HG03095 (cell line): ENCODE data around the gene CYCS.
A peak's percentile ranks its signal among the peaks of the same experiment; 100 is the strongest.
"Not testable (repeated sequence)": the region's sequence is repeated elsewhere in the genome, so short reads cannot be mapped to it uniquely, and the experiment has no call there.

Source experiments
- ATAC-seq: cut with Tn5 transposase; IDR thresholded peaks from one replicate; pipeline ENCODE4 v1.9.1; 2021; ENCODE audit warnings: moderate library complexity; ENCODE audit not compliant: unreplicated experiment

CYCS gene

DNA sequence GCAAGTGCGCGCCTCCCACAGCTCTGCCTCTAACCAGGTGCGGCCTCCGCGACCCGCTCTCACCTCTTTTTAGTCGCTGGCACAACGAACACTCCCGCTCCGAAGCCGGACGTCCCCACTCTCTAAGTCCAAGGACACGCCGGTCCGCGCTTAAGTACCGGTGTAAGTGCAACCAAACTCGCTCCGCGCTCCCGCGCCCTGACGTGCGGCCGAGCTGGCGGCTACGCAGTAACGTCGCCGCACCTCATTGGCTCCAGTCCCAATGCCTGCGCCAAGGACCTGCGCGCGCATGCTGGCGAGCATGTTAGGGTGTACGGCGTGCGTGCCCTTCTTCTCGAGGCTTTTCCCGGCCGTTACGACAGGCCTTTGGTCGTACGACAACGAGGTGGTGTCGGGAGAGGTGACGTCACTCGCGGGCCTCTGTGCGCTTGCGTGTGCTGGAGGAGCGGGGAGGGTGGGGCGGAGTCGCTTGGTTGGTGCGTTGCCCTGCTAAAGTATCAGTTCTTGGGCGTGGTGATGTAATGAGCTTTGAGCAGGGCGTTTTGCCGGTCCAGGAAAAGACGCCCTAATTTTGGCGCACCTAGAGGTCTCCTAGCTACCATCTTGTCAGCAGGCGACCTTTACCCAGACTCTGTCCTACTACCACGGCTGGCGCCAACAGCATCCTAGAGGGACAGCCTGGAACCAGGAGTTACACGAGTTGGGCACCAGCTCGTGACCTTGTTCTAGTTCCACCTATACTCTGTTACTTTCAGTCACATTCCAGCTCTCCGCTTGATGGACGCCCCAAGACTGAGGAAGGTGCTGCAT, at the start of gene CYCS:
CYCS (minus strand) TSS at position 124 of the 810 bp plus-strand sequence. CDS start 1,141 bp downstream, outside the sequence.
- ATAC-seq = peak; percentile 95

DNA sequence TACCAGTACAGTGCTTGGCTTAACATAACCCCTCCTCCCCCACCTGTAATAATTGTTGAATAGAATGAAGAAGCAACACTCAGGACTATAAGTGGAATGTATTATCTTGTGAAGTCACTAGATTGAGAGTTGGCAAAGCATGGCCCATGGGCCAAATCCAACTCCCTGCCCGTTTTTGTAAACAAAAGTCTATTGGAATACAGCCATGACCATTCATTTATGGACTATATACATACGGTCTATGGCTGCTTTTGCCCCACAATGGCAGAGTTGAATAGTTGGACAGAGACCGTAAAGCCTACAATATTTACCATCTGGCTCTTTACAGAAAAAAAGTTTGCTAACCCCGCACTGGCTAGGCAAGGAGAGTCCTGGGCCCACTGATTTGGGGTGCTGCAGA, 48.1 kb upstream of the CYCS start:
- ATAC-seq = no peak

DNA sequence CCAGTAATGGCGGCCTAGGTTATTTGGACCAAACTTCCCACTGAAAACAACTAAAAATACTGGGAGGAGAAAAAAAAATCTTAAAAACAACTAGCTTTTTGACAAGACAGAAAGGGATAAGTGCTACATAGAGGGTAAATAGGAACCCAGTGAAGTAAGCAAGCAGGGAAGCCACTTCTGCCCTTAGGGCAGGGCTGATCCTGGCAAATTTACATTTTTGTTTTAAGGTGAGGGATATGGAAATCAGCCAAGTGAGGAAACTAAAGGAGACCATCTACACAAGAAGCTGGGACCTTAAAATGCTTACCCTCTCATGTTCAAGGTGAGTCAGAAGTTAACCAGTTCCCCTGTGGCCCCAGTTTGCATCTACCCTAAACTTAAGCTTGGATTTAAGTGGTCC, 46.5 kb upstream of the CYCS start:
- ATAC-seq = no peak

DNA sequence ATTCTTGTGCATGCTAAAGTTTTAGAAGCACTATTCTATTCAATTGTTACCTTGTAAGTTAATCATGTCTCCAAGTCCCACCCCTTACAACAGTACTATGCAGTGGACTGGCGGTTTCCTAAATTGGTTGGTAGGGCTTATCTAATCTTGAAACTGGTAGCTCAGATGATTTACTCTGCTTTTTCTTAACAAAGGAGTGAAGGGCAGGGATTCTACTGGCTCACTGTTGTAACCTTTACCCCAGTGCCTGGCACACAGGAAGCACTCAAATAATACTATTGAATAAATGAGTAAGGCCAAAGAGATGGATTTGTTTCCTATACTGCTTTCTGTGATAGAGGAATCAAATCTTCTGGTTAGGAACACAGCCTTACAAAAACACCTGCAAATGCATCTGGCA, 46.0 kb upstream of the CYCS start:
- ATAC-seq = no peak

DNA sequence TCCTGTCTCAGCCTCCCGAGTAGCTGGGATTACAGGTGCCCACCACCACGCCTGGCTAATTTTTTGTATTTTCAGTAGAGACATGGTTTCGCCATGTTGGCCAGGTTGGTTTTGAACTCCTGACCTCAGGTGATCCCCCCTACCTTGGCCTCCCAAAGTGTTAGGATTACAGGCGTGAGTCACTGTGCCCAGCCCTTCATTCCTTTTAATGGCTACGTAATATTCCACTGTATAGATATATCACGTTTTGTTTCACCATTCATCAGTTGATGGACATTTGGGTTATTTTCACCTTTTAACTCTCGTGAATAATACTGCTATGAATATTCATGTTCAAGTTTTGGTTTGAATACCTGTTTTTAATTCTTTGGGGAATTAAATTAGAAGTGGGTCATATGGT, 44.6 kb upstream of the CYCS start:
- ATAC-seq = no peak

DNA sequence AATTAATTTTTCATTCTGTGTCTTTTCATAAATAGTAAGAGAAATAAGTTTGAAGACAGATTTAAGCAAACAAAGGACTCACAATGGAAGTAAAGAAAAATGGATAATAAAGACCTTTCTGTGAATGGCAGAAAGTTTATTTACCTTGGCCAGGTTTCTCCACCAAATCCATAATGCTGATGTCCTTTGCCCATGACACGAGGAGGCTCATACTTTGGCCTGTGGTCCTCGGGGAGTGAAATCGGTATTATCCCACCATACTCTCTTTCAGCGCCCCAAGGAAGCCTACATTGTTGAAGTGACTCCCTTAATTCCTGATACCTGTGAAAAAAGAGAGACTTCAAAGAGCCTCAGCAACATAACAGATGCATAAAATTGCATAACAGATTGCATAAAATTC, 43.1 kb upstream of the CYCS start:
- ATAC-seq = no peak

DNA sequence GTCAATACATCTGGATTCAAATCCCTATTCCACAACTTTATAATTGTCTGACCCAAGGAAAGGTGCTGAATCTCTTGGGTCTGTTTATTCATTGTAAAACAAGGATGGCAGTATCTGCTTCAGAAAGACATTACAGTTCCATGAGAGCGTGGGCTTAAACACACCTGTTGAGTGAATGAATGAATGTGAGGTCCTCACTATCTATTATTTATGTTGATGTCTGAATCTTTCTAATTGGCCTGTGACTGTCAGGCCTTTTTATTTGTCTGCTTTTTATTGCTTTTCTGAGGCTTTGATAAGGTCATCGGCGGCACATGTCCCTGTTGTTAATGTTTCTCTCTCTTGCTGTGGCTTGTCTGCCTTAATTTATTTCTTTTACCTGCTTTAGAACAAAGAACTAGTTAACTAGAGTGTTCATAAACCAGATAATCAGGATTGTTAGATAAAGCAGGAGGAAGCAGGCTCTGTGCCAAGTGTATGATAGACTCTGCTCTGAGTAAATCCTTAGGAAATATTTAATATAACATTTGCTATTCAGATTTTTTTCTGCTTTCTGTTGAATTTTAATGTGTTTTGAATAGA, 42.3 kb upstream of the CYCS start:
- no peak for ATAC-seq

DNA sequence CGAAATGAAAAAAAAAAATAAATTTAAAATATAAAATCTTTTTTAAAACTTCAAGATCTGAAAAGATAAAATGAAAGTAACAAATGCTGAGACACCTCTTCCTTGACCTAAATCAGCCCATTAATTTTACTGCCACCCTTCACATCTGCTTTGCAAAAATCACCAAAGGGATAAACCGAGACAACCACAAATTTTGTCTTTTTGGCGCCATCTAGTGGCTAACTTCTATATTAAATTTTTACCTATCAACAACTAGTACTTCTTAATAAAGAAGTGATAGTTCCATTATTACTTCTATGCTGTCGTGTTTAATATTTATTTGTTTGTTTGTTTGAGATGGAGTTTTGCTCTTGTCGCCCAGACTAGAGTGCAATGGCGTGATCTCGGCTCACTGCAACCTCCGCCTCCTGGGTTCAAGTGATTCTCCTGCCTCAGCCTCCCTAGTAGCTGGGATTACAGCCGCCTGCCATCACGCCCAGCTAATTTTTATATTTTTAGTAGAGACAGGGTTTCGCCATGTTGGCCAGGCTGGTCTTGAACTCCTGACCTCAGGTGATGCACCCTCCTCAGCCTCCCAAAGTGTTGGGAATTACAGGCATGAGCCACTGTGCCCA, 35.0 kb upstream of the CYCS start:
- not testable (repeated sequence) for ATAC-seq

DNA sequence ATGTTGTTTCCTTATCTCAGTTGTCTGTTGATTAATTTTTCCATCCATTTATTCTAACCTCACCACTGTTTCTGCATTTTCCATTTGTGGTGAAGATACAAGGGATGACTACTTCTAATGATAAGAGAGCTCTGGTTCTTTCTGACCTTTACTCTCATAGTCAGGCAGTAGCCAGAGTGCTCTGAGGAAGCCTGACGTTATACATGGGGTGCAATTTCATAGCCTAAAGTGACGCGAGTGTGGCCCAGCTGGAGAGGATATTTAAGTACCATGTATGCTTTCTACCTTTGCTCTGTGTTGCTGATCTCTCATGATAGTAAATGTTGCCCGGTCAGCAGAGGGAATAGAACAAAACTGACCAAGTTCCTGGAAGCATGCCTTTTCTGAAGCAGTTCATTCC, 33.9 kb upstream of the CYCS start:
- ATAC-seq = no peak

DNA sequence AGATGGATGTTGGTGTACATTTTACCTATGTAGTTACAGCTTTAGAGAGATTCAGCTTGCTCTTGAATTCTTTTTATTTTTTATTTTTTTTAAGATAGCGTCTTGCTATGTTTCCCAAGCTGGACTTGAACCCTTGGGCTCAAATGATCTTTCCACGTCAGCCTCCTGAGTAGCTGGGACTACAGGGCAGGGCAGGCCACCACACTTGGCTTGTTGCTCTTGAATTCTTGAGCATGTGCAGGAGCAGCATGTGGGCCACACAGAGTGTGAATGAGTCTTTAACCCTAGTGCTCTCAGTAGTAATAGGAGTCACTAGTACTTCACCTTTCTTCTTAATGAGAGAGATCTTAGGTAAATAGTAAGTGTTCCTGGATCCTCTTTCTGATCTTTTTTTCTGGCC, 26.7 kb upstream of the CYCS start:
- ATAC-seq = no peak

DNA sequence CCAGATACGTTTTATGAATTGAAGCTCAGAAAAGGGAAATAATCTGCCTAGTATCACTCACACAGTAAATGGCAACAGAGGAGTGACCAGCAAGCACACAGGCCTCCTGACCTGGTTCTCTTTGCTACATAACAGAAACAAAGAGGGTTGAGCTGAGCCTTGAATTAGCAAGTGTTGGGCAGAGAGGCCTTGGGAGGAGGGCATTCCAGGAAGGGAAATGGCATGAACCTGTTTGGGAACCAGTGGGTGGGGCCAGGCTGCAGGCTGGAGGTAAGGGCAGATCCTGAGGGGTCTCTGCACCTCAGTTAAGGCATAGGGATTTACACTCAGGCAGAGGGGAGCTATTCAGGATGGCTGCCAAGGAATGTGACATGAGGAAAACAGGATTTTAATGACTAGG, 24.8 kb upstream of the CYCS start:
- ATAC-seq = no peak

DNA sequence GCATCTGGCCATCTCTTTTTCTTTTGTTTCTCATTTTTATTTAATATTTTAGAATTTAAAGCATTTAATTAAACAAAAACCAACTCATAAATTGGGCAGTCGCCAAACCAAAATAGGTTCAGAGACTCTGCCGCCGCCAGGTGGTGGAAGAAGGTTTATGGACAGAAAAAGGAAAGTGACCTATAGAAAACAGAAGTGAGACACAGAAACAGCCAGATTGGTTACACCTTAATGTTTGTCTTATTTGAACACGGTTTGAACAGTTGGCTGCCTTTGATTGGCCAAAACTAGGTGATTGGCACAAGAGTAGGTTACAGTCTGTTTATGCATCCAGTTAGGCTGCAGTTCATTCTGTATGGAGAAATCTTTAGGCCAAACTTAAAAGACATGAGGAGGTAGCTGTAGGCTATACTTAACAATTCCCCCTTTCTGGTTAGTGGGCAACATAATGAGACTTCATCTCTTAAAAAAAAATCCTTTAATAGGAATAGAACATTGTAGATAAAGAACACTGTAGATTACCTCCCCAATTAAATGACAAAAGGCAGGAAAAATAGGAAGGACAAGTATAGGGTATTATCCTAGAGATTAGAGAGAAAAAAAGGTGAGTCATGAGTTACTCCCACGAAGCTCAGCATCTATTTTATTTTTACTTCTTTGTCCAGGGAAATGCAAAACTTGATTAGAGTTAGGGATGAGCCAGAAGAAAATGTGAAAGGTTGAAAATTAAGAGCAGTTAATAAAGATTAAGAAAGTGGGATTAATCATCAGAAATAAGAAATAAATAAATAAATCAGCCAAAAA, 23.9 kb upstream of the CYCS start:
- ATAC-seq = no peak

DNA sequence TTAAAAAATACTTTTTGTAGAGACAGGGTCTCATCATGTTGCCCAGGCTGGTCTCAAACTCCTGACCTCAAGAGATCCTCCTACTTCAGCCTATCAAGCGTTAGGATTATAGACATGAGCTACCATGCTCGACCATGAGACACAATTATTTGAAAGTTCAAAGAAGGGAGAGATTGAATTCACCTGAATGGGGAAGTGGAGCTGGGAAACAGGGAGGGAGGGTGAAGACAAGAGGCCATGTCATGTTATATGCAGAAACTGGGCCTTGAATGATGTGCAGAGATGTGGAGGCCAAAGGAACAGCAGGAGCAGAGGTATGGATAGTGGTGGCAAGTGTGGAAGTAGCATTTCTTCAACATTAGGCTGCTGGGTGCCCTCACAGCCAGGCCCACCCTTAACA, 18.7 kb upstream of the CYCS start:
- no peak for ATAC-seq

DNA sequence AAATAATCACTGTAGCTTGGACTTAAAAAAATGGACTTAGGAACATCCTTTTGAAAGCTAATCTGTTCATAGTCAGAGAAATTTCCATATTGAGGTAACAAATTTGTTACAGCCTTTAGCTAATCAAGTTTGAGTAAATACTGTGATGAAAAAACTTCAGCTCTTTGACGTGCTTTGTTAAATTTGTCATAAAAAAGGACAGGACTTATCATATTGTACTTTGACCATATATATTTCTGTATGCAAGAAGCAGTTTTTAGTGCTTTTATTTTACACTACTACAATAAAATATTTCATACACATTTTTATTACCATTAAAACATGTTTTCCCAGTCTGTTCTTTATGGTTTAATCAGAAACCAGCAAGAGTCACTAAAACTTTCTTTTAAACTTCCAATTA, 14.5 kb upstream of the CYCS start:
- no peak for ATAC-seq

DNA sequence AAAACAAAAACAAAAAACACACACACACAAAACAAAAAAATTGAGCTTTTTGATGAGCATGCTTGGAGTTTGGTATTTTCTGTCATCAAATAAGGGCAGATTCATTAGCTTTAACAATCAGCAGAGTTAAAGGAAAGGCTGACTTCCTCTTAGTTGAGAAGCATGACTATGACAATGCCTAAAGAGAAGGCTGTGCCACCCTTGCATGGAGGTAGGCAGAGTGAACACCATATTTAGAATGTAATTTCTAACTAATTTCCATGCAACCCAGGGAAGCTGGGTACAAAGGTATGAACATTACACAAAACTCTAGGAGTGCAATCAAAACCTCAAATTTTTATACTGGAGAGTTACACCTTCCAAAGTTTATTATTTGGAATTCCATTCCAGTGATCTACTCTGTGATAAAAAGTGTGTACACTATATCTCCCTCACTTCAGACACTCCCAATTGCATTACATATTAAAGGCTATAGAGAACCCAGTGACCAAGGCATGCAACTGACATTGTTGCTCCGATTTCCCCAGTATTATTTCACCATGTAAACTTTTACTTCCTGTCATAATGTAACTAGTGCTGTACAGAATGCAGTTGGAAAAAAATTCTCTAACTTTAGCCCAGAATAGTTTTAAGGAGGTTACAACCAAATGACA, 9.4 kb upstream of the CYCS start:
- ATAC-seq = no peak

DNA sequence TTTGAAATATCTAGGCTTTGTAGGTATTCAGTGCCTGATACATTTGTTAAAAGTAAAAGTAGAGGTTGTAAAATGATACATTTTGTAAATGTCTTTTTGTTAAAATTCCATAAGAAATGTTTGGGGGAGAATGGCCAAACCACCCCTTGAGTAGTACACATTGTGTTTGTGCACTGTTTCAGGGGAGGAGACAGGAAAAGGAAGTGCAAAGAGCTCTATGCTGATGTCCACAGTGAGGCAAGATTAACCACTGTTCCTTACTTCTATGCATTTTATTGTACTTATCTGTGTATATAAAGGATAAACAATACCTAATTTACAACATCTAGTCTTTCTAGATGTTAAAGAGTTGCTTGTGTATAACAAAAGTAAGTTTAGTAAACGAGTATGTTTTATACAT, 7.4 kb upstream of the CYCS start:
- no peak for ATAC-seq

DNA sequence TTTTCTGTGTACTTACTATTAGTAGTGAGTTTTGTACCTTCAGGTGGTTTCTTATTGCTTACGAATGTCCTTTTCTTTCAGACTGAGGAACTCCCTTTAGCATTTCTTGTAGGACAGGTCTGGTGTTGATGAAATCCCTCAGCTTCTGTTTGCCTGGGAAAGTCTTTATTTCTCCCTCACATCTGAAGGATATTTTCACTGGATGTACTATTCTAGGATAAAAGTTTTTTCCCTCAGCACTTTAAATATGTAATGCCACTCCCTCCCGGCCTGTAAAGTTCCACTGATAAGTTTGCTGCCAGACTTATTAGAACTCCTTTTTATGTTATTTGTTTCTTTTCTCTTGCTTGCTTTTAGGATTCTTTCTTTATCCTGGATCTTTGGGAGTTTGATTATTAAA, 1.7 kb upstream of the CYCS start:
- no peak for ATAC-seq

DNA sequence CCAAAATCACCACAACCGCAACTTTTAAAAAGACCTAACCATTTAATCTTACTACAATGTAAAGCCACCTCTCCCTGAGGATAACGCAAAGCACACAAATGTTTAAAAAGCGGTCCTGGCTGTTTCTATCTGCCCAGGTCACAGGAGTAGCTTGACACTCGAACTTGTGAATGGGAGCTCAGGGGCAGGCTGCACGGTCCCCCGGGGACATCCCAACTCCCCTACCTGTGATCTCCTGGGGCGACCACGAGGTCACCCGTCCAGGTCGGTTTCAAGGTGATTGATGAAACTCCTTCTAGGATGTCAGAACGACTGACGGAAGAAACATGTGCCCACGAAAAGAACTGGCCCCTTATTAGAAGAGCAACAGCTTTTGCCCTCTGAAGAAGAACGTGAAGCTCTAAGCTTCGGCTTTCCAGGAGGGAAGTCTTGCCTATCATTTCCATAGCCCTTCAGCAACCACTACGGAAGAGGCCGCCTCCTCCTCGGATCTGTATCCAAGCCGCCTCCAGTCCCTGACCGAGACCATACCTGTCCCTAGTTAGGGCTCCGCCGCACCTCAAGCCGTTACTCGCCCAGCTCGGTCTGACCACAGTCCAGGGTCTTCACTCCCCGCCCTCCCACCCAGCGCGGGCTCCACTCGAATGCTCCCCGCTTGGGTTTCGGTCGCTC, 459 bp downstream of the CYCS start:
- ATAC-seq = peak; percentile 3

DNA sequence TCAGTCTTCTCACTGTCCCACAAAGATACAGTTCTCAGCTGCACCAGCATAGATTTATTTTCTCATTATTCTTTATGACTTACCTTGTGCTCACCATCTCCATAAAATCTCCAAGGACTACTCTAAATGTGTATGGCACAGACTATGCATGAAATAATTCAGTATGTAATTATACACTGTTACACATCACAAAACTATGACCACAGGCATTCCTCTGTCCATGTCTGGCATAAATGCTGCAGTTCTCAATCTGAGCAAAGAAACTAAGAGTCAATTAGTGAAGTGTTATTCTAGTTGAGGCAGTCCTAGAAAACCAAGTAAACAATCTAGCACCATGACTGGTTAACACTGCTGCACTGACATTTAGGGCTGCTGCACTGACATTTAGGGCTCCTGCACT, 2.7 kb downstream of the CYCS start:
- ATAC-seq = no peak

DNA sequence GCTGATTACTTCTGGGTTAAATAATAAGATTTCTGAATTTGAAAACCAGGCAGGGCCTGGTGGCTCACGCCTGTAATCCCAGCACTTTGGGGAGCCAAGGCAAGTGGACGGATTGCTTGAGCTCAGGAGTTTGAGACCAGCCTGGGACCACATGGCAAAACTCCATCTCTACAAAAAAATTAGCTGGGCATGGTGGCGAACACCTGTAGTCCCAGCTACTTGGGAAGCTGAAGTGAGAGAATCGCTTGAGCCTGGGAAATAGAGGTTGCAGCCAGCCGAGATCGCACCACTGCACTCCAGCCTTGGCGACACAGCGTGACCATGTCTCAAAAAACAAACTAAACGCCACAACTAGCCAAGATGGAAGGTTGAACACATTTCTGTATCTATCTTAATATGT, 3.5 kb downstream of the CYCS start:
- ATAC-seq = no peak

DNA sequence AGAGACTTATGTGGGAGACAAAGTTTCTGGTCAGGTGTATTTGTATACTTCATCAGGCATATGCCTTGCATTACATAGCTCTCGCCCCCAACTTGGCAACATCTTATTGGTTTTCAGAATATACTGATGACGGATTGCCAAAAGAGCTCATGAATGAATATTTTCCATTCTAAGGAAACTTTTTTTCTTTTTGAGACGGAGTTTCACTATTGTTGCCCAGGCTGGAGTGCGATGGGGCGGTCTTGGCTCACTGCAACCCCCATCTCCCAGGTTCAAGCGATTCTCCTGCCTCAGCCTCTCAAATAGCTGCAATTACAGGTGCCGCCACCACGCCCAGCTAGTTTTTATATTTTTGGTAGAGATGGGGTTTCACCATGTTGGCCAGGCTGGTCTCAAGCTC, 6.0 kb downstream of the CYCS start:
- no peak for ATAC-seq
